Measurements from ENCODE around the gene OPRM1.
"Not testable (repeated sequence)": the region's sequence is repeated elsewhere in the genome, so short reads cannot be mapped to it uniquely, and the experiment has no call there.

DNA sequence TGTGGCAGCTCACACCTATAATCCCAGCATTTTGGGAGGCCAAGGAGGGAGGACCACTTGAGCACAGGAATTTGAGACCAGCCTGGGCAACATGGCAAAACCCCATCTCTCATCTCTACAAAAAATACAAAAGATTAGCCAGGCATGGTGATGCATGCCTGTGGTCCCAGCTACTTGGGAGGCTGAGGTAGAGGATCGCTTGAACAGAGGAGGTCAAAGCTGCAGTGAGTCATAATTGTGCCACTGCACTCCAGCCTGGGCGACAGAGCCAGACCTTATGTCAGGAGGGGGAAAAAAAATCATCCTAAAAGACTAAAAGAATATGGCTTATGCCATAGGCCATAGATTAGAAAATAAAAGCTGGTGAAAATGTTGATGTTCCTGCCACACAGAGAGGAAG lies 39.6 kb downstream of the OPRM1 start:
- TF ChIP-seq, protein P1, sequence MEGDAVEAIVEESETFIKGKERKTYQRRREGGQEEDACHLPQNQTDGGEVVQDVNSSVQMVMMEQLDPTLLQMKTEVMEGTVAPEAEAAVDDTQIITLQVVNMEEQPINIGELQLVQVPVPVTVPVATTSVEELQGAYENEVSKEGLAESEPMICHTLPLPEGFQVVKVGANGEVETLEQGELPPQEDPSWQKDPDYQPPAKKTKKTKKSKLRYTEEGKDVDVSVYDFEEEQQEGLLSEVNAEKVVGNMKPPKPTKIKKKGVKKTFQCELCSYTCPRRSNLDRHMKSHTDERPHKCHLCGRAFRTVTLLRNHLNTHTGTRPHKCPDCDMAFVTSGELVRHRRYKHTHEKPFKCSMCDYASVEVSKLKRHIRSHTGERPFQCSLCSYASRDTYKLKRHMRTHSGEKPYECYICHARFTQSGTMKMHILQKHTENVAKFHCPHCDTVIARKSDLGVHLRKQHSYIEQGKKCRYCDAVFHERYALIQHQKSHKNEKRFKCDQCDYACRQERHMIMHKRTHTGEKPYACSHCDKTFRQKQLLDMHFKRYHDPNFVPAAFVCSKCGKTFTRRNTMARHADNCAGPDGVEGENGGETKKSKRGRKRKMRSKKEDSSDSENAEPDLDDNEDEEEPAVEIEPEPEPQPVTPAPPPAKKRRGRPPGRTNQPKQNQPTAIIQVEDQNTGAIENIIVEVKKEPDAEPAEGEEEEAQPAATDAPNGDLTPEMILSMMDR (IDR thresholded peaks at IDR 0.05) = not testable (repeated sequence)
- TF ChIP-seq POLR2AphosphoS5 (IDR thresholded peaks at IDR 0.05; ENCODE audit: low read depth, low read length); TCF7L2 (IDR thresholded peaks at IDR 0.05; ENCODE audit: low read depth, low read length); SIN3A (IDR thresholded peaks at IDR 0.05; ENCODE audit: borderline replicate concordance, insufficient read depth, low read depth, low read length): not testable (repeated sequence)
- TF ChIP-seq, protein P2, sequence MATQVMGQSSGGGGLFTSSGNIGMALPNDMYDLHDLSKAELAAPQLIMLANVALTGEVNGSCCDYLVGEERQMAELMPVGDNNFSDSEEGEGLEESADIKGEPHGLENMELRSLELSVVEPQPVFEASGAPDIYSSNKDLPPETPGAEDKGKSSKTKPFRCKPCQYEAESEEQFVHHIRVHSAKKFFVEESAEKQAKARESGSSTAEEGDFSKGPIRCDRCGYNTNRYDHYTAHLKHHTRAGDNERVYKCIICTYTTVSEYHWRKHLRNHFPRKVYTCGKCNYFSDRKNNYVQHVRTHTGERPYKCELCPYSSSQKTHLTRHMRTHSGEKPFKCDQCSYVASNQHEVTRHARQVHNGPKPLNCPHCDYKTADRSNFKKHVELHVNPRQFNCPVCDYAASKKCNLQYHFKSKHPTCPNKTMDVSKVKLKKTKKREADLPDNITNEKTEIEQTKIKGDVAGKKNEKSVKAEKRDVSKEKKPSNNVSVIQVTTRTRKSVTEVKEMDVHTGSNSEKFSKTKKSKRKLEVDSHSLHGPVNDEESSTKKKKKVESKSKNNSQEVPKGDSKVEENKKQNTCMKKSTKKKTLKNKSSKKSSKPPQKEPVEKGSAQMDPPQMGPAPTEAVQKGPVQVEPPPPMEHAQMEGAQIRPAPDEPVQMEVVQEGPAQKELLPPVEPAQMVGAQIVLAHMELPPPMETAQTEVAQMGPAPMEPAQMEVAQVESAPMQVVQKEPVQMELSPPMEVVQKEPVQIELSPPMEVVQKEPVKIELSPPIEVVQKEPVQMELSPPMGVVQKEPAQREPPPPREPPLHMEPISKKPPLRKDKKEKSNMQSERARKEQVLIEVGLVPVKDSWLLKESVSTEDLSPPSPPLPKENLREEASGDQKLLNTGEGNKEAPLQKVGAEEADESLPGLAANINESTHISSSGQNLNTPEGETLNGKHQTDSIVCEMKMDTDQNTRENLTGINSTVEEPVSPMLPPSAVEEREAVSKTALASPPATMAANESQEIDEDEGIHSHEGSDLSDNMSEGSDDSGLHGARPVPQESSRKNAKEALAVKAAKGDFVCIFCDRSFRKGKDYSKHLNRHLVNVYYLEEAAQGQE (IDR thresholded peaks at IDR 0.05; ENCODE audit: insufficient read depth in 1 of 2, low read depth in 2 of 2, low read length in 1 of 2) = not testable (repeated sequence)
